ENCODE results near the gene UBE2S. TPM values are rescaled to one million over a fixed set of nuclear protein-coding genes. Genes with fewer than 3 reads are reported as not detected.

UBE2S gene
- polyA plus RNA-seq, 1 donor (not counting 4 experiments of a cell fraction or from before 2014, with no cell fraction given), result 31.8 TPM

DNA sequence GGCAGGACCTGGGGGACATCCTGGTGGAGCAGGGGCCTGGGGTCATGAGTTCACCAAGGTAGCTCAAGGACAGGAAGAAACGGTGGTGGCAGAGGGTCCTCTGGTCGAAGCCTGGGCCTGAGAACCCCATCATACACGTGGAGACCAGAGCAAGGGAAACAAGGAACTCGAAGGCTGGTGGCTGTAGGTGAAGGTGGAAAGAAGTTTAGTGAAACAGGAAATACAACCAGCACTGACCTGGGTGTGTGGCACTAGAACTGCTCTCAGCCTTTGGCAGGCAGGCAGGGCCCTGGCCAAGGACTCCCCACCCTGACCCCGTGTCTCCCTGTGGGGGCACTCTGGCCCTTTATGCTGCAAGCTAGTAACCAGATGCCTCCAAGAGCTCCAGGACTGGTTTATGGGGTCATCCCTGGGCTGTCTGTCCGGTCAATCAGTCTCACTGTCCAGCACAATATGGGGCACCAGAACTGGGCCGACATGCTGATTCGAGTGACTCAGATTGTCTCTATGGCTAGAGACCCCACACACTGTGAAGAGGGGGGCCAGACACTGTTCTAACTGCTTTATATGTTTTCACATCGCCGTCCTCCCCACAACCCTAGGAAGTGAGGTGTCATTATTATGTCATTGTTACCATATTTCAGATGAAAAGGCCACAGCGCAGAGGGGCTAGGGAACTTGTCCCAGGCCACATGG lies 56.8 kb downstream of the UBE2S start:
- Histone ChIP-seq H3K9me1 (ENCODE audit: control insufficient read depth, extremely low read depth, insufficient read depth, low read length) (no peaks in the 10 kb centered on the region), H3K4me2 (ENCODE audit: control insufficient read depth, extremely low read depth, insufficient read depth, low read depth, low read length) (no peak overlapping the region), H3K9me3 (ENCODE audit: control insufficient read depth, low read depth, low read length) (no peaks in the 10 kb centered on the region), H3K79me2 (ENCODE audit: control insufficient read depth, insufficient read depth, low read length) (no peaks in the 10 kb centered on the region), H3K36me3 (ENCODE audit: control insufficient read depth in 2 of 2, extremely low read depth in 1 of 2, insufficient read depth in 2 of 2, low read length in 2 of 2) (peaks cover 0 to 4% of the 10 kb centered on the region in 2 experiments), H3K9ac (ENCODE audit: control insufficient read depth, extremely low read depth, insufficient read depth, low read length) (no peak overlapping the region), H3K4me3 (ENCODE audit: control insufficient read depth in 2 of 3, extremely low read depth in 1 of 3, insufficient read depth in 2 of 3, low read depth in 1 of 3, low read length in 3 of 3) (no peak overlapping the region), H4K20me1 (ENCODE audit: control insufficient read depth, extremely low read depth, insufficient read depth, low read length) (no peaks in the 10 kb centered on the region), H3K4me1 (ENCODE audit: control insufficient read depth, extremely low read depth, insufficient read depth, low read length) (peaks cover 9% of the 10 kb centered on the region), H2AFZ (ENCODE audit: control insufficient read depth, low read length) (no peak overlapping the region), H3K27me3 (ENCODE audit: control insufficient read depth, extremely low read depth, insufficient read depth, low read length) (peaks cover 25% of the 10 kb centered on the region), H3K27ac (ENCODE audit: control insufficient read depth, insufficient read depth, low read length) (no peak overlapping the region)
- no peak for DNase-seq (ENCODE audit: low read depth, low spot score)
- dilution Hi-C loops (cut with MboI; ENCODE audit: extremely low pct_ligation_motif_present, low sequenced_read_pairs), result no loop called here
- FAIRE-seq, result no peak
- TF ChIP-seq, protein P1, sequence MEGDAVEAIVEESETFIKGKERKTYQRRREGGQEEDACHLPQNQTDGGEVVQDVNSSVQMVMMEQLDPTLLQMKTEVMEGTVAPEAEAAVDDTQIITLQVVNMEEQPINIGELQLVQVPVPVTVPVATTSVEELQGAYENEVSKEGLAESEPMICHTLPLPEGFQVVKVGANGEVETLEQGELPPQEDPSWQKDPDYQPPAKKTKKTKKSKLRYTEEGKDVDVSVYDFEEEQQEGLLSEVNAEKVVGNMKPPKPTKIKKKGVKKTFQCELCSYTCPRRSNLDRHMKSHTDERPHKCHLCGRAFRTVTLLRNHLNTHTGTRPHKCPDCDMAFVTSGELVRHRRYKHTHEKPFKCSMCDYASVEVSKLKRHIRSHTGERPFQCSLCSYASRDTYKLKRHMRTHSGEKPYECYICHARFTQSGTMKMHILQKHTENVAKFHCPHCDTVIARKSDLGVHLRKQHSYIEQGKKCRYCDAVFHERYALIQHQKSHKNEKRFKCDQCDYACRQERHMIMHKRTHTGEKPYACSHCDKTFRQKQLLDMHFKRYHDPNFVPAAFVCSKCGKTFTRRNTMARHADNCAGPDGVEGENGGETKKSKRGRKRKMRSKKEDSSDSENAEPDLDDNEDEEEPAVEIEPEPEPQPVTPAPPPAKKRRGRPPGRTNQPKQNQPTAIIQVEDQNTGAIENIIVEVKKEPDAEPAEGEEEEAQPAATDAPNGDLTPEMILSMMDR (optimal IDR thresholded peaks at IDR 0.05 in 1 of 3, IDR thresholded peaks at IDR 0.05 in 1 of 3, conservative IDR thresholded peaks at IDR 0.05 in 1 of 3; ENCODE audit: extremely low read depth in 1 of 3, insufficient read depth in 2 of 3, low read length in 3 of 3), result no peak
- TF ChIP-seq EZH2 (IDR thresholded peaks at IDR 0.05; ENCODE audit: low read length), result no peak

Other genes starting within 250 kb of the UBE2S start
- 8.5 to 14.3 TPM (median 12.9 TPM) in 3 replicates for gene DNAAF3, start 241.2 kb downstream of the UBE2S start, polyA plus RNA-seq
- 0.05 to 0.39 TPM (median 0.33 TPM) in 3 replicates for gene SYT5, start 227.5 kb downstream of the UBE2S start, polyA plus RNA-seq
- 0.06 to 0.17 TPM (median 0.09 TPM) in 3 replicates for gene PTPRH, start 198.3 kb downstream of the UBE2S start, polyA plus RNA-seq
- gene TMEM86B, start 179.0 kb downstream of the UBE2S start, polyA plus RNA-seq, result 0.60 to 0.88 TPM (median 0.68 TPM) in 3 replicates
- gene PPP6R1, start 148.8 kb downstream of the UBE2S start, polyA plus RNA-seq, result 26.7 to 49.7 TPM (median 27.5 TPM) in 3 replicates
- gene HSPBP1, start 127.7 kb downstream of the UBE2S start, polyA plus RNA-seq, result 20.2 to 26.7 TPM (median 24.7 TPM) in 3 replicates
- 0.46 to 1.1 TPM (median 0.98 TPM) in 3 replicates for gene BRSK1, start 123.8 kb downstream of the UBE2S start, polyA plus RNA-seq
- gene TMEM150B, start 82.4 kb downstream of the UBE2S start, polyA plus RNA-seq, result not detected in 3 replicates
- 4.3 to 7.4 TPM (median 6.5 TPM) in 3 replicates for gene KMT5C, start 67.9 kb downstream of the UBE2S start, polyA plus RNA-seq
- gene COX6B2, start 53.1 kb downstream of the UBE2S start, polyA plus RNA-seq, result 1.4 to 6.5 TPM (median 1.7 TPM) in 3 replicates
- not detected in 3 replicates for gene GARIN5B, start 44.5 kb downstream of the UBE2S start, polyA plus RNA-seq
- gene IL11, start 37.3 kb downstream of the UBE2S start, polyA plus RNA-seq, result 1.6 to 5.1 TPM (median 2.2 TPM) in 3 replicates
- 0.19 TPM in 1 of 3 replicates, not detected in the others for gene TMEM190, start 31.0 kb downstream of the UBE2S start, polyA plus RNA-seq
- 0.23 to 0.31 TPM (median 0.24 TPM) in 3 replicates for gene TMEM238, start 23.5 kb downstream of the UBE2S start, polyA plus RNA-seq
- gene RPL28, start 21.9 kb downstream of the UBE2S start, polyA plus RNA-seq, result 282 to 1,011 TPM (median 432 TPM) in 3 replicates
- gene SHISA7, start 35.5 kb upstream of the UBE2S start, polyA plus RNA-seq, result not detected in 3 replicates
- 24.5 to 37.7 TPM (median 34.7 TPM) in 3 replicates for gene ISOC2, start 53.9 kb upstream of the UBE2S start, polyA plus RNA-seq
- not detected in 3 replicates for gene C19orf85, start 57.0 kb upstream of the UBE2S start, polyA plus RNA-seq
- gene ZNF628, start 68.8 kb upstream of the UBE2S start, polyA plus RNA-seq, result 0.22 to 1.5 TPM (median 0.39 TPM) in 3 replicates
- gene NAT14, start 77.4 kb upstream of the UBE2S start, polyA plus RNA-seq, result 11.0 to 12.5 TPM (median 11.9 TPM) in 3 replicates
- not detected in 3 replicates for gene SSC5D, start 80.6 kb upstream of the UBE2S start, polyA plus RNA-seq
- not detected in 3 replicates for gene SBK2, start 129.3 kb upstream of the UBE2S start, polyA plus RNA-seq
- gene SBK3, start 137.8 kb upstream of the UBE2S start, polyA plus RNA-seq, result not detected in 3 replicates
- 1.5 to 4.3 TPM (median 2.4 TPM) in 3 replicates for gene ZNF579, start 173.1 kb upstream of the UBE2S start, polyA plus RNA-seq
- gene FIZ1, start 191.7 kb upstream of the UBE2S start, polyA plus RNA-seq, result 2.7 to 3.3 TPM (median 2.7 TPM) in 3 replicates
- gene ZNF524, start 192.5 kb upstream of the UBE2S start, polyA plus RNA-seq, result 2.6 to 6.9 TPM (median 3.1 TPM) in 3 replicates
- gene ZNF865, start 197.9 kb upstream of the UBE2S start, polyA plus RNA-seq, result 1.1 to 2.1 TPM (median 1.7 TPM) in 3 replicates
- 1.9 to 2.3 TPM (median 2.1 TPM) in 3 replicates for gene ZNF784, start 216.8 kb upstream of the UBE2S start, polyA plus RNA-seq
- gene ZNF580, start 233.2 kb upstream of the UBE2S start, polyA plus RNA-seq, result 3.0 to 8.3 TPM (median 3.7 TPM) in 3 replicates
- gene ZNF581, start 235.9 kb upstream of the UBE2S start, polyA plus RNA-seq, result 14.8 to 18.7 TPM (median 17.1 TPM) in 3 replicates
- gene CCDC106, start 240.4 kb upstream of the UBE2S start, polyA plus RNA-seq, result 2.3 to 3.5 TPM (median 3.1 TPM) in 3 replicates
- gene U2AF2, start 247.2 kb upstream of the UBE2S start, polyA plus RNA-seq, result 109 to 157 TPM (median 109 TPM) in 3 replicates

Measured in keratinocyte (primary cell).